GM23338 (cell line): ENCODE results near the gene DPH1. TPM values are rescaled to one million over a fixed set of nuclear protein-coding genes. Genes with fewer than 3 reads are reported as not detected.

Experiments used
- ATAC-seq: fragments of 200-7000 bp; cut with Tn5 transposase; 3 replicates; pipeline ENCODE4 v1.9.1; 2020
- DNase-seq: peaks from one replicate; pipeline ENCODE4 v3.0.0-alpha.2; 2015; ENCODE audit warnings: low spot score
- H2AFZ ChIP-seq: fragments of 200-600 bp; sonication (generic); 2 replicates; pipeline ENCODE4 v1.8.0; 2016; ENCODE audit warnings: antibody characterized with exemption, mild to moderate bottlenecking, moderate library complexity
- H3F3A ChIP-seq: fragments of 200-600 bp; sonication (generic); replicated peaks from 2 replicates; pipeline ENCODE4 v1.8.0; 2017; ENCODE audit warnings: antibody characterized with exemption, mixed run types, low read depth
- H3K27ac ChIP-seq: fragments of 200-600 bp; sonication (generic); 2 replicates; pipeline ENCODE4 v1.6.1; 2016; ENCODE audit warnings: low read depth
- H3K27me3 ChIP-seq: fragments of 200-600 bp; sonication (generic); 2 replicates; pipeline ENCODE4 v1.8.0; 2016; ENCODE audit warnings: mild to moderate bottlenecking, mixed run types, moderate library complexity; ENCODE audit not compliant: insufficient read depth
- H3K36me3 ChIP-seq: fragments of 200-600 bp; sonication (generic); 2 replicates; pipeline ENCODE4 v1.8.0; 2016; ENCODE audit warnings: mild to moderate bottlenecking; ENCODE audit not compliant: insufficient read depth
- H3K4me1 ChIP-seq: fragments of 200-600 bp; sonication (generic); 2 replicates; pipeline ENCODE4 v1.8.0; 2016; ENCODE audit warnings: mild to moderate bottlenecking, moderate library complexity; ENCODE audit not compliant: insufficient read depth
- H3K4me2 ChIP-seq: fragments of 200-600 bp; sonication (generic); 2 replicates; pipeline ENCODE4 v1.7.1; 2017; ENCODE audit warnings: mixed run types
- H3K4me3 ChIP-seq: fragments of 200-600 bp; sonication (generic); 2 replicates; pipeline ENCODE4 v1.6.1; 2016; ENCODE audit warnings: mixed run types
- H3K79me2 ChIP-seq: fragments of 200-600 bp; sonication (generic); replicated peaks from 2 replicates; pipeline ENCODE4 v1.8.0; 2017; ENCODE audit warnings: mild to moderate bottlenecking; ENCODE audit not compliant: insufficient read depth
- H3K9me2 ChIP-seq: fragments of 200-600 bp; sonication (generic); 2 replicates; pipeline ENCODE4 v1.8.0; 2017; ENCODE audit not compliant: insufficient read depth
- H4K20me1 ChIP-seq: fragments of 200-600 bp; sonication (generic); replicated peaks from 2 replicates; pipeline ENCODE4 v1.8.0; 2017; ENCODE audit warnings: mild to moderate bottlenecking; ENCODE audit not compliant: insufficient read depth
- H3K27ac Mint-ChIP-seq: 2 replicates; pipeline ENCODE4 v1.8.0; 2020; ENCODE audit warnings: inconsistent platforms, mild to moderate bottlenecking, moderate library complexity, mixed read lengths
- H3K27me3 Mint-ChIP-seq: 3 replicates; pipeline ENCODE4 v1.8.0; 2022; ENCODE audit warnings: low read depth, mild to moderate bottlenecking, moderate library complexity, mixed read lengths, inconsistent platforms; ENCODE audit not compliant: insufficient read depth, poor library complexity
- H3K36me3 Mint-ChIP-seq: 3 replicates; pipeline ENCODE4 v1.8.0; 2021; ENCODE audit warnings: low read depth, mild to moderate bottlenecking, inconsistent platforms, moderate library complexity, mixed read lengths
- H3K4me1 Mint-ChIP-seq: 3 replicates; pipeline ENCODE4 v1.8.0; 2020; ENCODE audit warnings: mild to moderate bottlenecking, inconsistent platforms, mixed read lengths
- H3K4me3 Mint-ChIP-seq: 3 replicates; pipeline ENCODE4 v1.8.0; 2021; ENCODE audit warnings: moderate library complexity, mild to moderate bottlenecking, inconsistent platforms, mixed read lengths
- H3K9me3 Mint-ChIP-seq: 3 replicates; pipeline ENCODE4 v1.8.0; 2020; ENCODE audit warnings: moderate library complexity, mild to moderate bottlenecking, inconsistent platforms, mixed read lengths
- EZH2phosphoT487 ChIP-seq: fragments of 200-600 bp; sonication (generic); IDR thresholded peaks from one replicate; pipeline ENCODE4 v1.8.1; 2018; ENCODE audit warnings: antibody characterized with exemption; ENCODE audit not compliant: unreplicated experiment
- JUNB ChIP-seq: IDR thresholded peaks from one replicate; pipeline ENCODE4 v1.6.1; 2016; ENCODE audit warnings: antibody characterized with exemption; ENCODE audit not compliant: unreplicated experiment
- polyA plus RNA-seq: library from polyadenylated mRNA; unstranded; fragments of >200 nt; fragmentation: Nextera tagmentation; extraction: Ambion mirVana; gene quantifications from 2 replicates; pipeline ENCODE4 v1.2.1, GENCODE V29; 2016
- total RNA-seq: library from RNA; depleted of rRNA; stranded (reverse); fragments of >200 nt; shearing (Covaris generic); gene quantifications from 2 replicates; pipeline ENCODE4 v1.2.3, GENCODE V29; 2014
- TF ChIP-seq, protein P1 (sequence below): IDR thresholded peaks from 2 replicates; pipeline ENCODE4 v1.6.1; 2016; ENCODE audit warnings: antibody characterized with exemption
- TF ChIP-seq, protein P2 (sequence below), 2 experiments: fragments of 200-600 bp in 1 of 2; sonication (generic) in 1 of 2; conservative IDR thresholded peaks; 2 replicates each; pipeline versions ENCODE4 v1.5.1 to v1.6.1; 2016 to 2017; ENCODE audit warnings: antibody characterized with exemption in 2 of 2, low read depth in 2 of 2, mild to moderate bottlenecking in 2 of 2, moderate library complexity in 1 of 2
- TF ChIP-seq, protein P3 (sequence below): IDR thresholded peaks from one replicate; pipeline ENCODE4 v1.6.1; 2018; ENCODE audit warnings: antibody characterized with exemption; ENCODE audit not compliant: unreplicated experiment
- TF ChIP-seq, protein P4 (sequence below): fragments of 250-450 bp; sonication (Bioruptor Pico); IDR thresholded peaks from 2 replicates; pipeline ENCODE4 v1.5.0; 2020; ENCODE audit warnings: mild to moderate bottlenecking, moderate library complexity

DPH1 gene
- total and polyA plus RNA-seq, 2 experiments from 2014 or later: 11.8 to 28.2 TPM

DNA sequence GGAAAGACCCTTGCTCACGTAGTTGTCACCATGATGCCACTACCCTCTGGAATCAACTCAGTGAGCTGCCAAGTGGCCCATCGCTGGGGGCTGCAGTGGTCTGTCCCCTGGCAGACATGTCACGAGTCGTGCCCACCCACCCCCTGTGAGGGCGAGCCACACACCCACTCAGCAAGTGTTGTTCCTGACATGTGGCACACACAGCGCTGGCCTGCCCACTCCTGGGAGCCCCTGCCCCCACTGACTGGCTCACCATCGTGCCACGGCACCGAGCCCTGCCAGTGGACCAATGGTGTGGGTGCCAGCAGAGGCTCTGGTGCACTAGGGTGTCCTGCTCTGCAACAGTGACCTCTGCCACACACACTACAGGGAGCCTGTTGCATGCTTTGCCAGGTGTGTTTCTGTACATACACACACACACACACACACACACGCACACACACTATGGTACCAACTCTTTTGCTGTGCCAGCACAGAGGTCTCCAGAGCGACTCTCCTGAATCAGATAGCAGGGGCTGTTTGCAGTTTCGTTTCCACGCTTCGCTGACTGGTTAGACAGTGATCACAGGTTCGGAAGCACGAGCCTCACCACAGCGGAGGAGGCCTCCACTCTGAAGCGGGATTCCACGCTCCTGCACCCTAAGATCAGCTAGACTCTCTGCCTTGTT, 12.5 kb upstream of the DPH1 start:
- Mint-ChIP-seq H3K36me3 (no peaks in the 10 kb centered on the region), H3K27me3 (peaks cover 50% of the 10 kb centered on the region), H3K4me3 (no peak overlapping the region), H3K4me1 (peaks cover 5% of the 10 kb centered on the region; the same call in 2 of the 3 replicates), H3K9me3 (no peaks in the 10 kb centered on the region; the same call in 2 of the 3 replicates), H3K27ac (no peak overlapping the region)
- H3K4me1 ChIP-seq: no peaks in the 10 kb centered on the region; the same call in 1 of the 2 replicates
- H3K4me2 ChIP-seq: no peak overlapping the region
- H3K27ac ChIP-seq: no peak overlapping the region
- ATAC-seq (no peak), DNase-seq (no peak)
- H3K79me2 ChIP-seq: no peaks in the 10 kb centered on the region
- no peak overlapping the region for H2AFZ ChIP-seq
- no peaks in the 10 kb centered on the region for H3K9me2 ChIP-seq
- H3K4me3 ChIP-seq: no peak overlapping the region
- H3K36me3 ChIP-seq: no peaks in the 10 kb centered on the region
- no peaks in the 10 kb centered on the region for H3F3A ChIP-seq
- H3K27me3 ChIP-seq: peaks cover 39% of the 10 kb centered on the region
- TF ChIP-seq, protein P1, sequence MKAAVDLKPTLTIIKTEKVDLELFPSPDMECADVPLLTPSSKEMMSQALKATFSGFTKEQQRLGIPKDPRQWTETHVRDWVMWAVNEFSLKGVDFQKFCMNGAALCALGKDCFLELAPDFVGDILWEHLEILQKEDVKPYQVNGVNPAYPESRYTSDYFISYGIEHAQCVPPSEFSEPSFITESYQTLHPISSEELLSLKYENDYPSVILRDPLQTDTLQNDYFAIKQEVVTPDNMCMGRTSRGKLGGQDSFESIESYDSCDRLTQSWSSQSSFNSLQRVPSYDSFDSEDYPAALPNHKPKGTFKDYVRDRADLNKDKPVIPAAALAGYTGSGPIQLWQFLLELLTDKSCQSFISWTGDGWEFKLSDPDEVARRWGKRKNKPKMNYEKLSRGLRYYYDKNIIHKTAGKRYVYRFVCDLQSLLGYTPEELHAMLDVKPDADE: no peak
- no peak for TF ChIP-seq EZH2phosphoT487
- TF ChIP-seq, protein P2, sequence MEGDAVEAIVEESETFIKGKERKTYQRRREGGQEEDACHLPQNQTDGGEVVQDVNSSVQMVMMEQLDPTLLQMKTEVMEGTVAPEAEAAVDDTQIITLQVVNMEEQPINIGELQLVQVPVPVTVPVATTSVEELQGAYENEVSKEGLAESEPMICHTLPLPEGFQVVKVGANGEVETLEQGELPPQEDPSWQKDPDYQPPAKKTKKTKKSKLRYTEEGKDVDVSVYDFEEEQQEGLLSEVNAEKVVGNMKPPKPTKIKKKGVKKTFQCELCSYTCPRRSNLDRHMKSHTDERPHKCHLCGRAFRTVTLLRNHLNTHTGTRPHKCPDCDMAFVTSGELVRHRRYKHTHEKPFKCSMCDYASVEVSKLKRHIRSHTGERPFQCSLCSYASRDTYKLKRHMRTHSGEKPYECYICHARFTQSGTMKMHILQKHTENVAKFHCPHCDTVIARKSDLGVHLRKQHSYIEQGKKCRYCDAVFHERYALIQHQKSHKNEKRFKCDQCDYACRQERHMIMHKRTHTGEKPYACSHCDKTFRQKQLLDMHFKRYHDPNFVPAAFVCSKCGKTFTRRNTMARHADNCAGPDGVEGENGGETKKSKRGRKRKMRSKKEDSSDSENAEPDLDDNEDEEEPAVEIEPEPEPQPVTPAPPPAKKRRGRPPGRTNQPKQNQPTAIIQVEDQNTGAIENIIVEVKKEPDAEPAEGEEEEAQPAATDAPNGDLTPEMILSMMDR (conservative IDR thresholded peaks at IDR 0.05; ENCODE audit: low read depth in 2 of 2): no peak
- TF ChIP-seq, protein P3, sequence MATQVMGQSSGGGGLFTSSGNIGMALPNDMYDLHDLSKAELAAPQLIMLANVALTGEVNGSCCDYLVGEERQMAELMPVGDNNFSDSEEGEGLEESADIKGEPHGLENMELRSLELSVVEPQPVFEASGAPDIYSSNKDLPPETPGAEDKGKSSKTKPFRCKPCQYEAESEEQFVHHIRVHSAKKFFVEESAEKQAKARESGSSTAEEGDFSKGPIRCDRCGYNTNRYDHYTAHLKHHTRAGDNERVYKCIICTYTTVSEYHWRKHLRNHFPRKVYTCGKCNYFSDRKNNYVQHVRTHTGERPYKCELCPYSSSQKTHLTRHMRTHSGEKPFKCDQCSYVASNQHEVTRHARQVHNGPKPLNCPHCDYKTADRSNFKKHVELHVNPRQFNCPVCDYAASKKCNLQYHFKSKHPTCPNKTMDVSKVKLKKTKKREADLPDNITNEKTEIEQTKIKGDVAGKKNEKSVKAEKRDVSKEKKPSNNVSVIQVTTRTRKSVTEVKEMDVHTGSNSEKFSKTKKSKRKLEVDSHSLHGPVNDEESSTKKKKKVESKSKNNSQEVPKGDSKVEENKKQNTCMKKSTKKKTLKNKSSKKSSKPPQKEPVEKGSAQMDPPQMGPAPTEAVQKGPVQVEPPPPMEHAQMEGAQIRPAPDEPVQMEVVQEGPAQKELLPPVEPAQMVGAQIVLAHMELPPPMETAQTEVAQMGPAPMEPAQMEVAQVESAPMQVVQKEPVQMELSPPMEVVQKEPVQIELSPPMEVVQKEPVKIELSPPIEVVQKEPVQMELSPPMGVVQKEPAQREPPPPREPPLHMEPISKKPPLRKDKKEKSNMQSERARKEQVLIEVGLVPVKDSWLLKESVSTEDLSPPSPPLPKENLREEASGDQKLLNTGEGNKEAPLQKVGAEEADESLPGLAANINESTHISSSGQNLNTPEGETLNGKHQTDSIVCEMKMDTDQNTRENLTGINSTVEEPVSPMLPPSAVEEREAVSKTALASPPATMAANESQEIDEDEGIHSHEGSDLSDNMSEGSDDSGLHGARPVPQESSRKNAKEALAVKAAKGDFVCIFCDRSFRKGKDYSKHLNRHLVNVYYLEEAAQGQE: no peak
- no peak for TF ChIP-seq JUNB
- TF ChIP-seq, protein P4, sequence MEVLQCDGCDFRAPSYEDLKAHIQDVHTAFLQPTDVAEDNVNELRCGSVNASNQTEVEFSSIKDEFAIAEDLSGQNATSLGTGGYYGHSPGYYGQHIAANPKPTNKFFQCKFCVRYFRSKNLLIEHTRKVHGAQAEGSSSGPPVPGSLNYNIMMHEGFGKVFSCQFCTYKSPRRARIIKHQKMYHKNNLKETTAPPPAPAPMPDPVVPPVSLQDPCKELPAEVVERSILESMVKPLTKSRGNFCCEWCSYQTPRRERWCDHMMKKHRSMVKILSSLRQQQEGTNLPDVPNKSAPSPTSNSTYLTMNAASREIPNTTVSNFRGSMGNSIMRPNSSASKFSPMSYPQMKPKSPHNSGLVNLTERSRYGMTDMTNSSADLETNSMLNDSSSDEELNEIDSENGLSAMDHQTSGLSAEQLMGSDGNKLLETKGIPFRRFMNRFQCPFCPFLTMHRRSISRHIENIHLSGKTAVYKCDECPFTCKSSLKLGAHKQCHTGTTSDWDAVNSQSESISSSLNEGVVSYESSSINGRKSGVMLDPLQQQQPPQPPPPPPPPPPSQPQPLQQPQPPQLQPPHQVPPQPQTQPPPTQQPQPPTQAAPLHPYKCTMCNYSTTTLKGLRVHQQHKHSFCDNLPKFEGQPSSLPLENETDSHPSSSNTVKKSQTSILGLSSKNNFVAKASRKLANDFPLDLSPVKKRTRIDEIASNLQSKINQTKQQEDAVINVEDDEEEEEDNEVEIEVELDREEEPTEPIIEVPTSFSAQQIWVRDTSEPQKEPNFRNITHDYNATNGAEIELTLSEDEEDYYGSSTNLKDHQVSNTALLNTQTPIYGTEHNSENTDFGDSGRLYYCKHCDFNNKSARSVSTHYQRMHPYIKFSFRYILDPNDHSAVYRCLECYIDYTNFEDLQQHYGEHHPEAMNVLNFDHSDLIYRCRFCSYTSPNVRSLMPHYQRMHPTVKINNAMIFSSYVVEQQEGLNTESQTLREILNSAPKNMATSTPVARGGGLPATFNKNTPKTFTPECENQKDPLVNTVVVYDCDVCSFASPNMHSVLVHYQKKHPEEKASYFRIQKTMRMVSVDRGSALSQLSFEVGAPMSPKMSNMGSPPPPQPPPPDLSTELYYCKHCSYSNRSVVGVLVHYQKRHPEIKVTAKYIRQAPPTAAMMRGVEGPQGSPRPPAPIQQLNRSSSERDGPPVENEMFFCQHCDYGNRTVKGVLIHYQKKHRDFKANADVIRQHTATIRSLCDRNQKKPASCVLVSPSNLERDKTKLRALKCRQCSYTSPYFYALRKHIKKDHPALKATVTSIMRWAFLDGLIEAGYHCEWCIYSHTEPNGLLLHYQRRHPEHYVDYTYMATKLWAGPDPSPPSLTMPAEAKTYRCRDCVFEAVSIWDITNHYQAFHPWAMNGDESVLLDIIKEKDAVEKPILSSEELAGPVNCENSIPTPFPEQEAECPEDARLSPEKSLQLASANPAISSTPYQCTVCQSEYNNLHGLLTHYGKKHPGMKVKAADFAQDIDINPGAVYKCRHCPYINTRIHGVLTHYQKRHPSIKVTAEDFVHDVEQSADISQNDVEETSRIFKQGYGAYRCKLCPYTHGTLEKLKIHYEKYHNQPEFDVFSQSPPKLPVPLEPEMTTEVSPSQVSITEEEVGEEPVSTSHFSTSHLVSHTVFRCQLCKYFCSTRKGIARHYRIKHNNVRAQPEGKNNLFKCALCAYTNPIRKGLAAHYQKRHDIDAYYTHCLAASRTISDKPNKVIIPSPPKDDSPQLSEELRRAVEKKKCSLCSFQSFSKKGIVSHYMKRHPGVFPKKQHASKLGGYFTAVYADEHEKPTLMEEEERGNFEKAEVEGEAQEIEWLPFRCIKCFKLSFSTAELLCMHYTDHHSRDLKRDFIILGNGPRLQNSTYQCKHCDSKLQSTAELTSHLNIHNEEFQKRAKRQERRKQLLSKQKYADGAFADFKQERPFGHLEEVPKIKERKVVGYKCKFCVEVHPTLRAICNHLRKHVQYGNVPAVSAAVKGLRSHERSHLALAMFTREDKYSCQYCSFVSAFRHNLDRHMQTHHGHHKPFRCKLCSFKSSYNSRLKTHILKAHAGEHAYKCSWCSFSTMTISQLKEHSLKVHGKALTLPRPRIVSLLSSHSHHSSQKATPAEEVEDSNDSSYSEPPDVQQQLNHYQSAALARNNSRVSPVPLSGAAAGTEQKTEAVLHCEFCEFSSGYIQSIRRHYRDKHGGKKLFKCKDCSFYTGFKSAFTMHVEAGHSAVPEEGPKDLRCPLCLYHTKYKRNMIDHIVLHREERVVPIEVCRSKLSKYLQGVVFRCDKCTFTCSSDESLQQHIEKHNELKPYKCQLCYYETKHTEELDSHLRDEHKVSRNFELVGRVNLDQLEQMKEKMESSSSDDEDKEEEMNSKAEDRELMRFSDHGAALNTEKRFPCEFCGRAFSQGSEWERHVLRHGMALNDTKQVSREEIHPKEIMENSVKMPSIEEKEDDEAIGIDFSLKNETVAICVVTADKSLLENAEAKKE (CRISPR knock-in tag): no peak
- no peaks in the 10 kb centered on the region for H4K20me1 ChIP-seq
